GM19238 (cell line): ENCODE measurements around the gene TESMIN.

Experiments
- DNase-seq: peaks from one replicate; pipeline ENCODE4 v3.0.0; 2011; ENCODE audit warnings: low spot score; ENCODE audit not compliant: insufficient read length

The TESMIN gene

GRCh38 chr11:68762481-68762880 lies 11.2 kb upstream of the TESMIN start:
- no peak for DNase-seq

- DNase-seq = no peak
Observed at GRCh38 chr11:68761801-68762200, 10.5 kb upstream of the TESMIN start.

- DNase-seq = no peak
Observed at GRCh38 chr11:68759991-68760390, 8.7 kb upstream of the TESMIN start.

GRCh38 chr11:68757711-68758110 lies 6.4 kb upstream of the TESMIN start:
- DNase-seq = no peak

GRCh38 chr11:68756171-68756766 lies 4.9 kb upstream of the TESMIN start:
- no peak for DNase-seq

- DNase-seq = no peak
Observed at GRCh38 chr11:68753300-68753699, 2.0 kb upstream of the TESMIN start.

- no peak for DNase-seq
Observed at GRCh38 chr11:68751004-68751325, 355 bp downstream of the TESMIN start.

GRCh38 chr11:68750195-68751003 lies 921 bp downstream of the TESMIN start:
- DNase-seq = no peak

- DNase-seq = no peak
Observed at GRCh38 chr11:68749229-68750123, 1.8 kb downstream of the TESMIN start.

- DNase-seq = no peak
Observed at GRCh38 chr11:68748061-68748460, 3.3 kb downstream of the TESMIN start.

- DNase-seq = no peak
Observed at GRCh38 chr11:68743539-68743938, 7.8 kb downstream of the TESMIN start.

GRCh38 chr11:68741463-68741862 lies 9.9 kb downstream of the TESMIN start:
- DNase-seq = no peak

GRCh38 chr11:68735646-68736045 lies 15.7 kb downstream of the TESMIN start:
- no peak for DNase-seq

GRCh38 chr11:68735125-68735524 lies 16.2 kb downstream of the TESMIN start:
- DNase-seq = no peak

- no peak for DNase-seq
Observed at GRCh38 chr11:68734111-68734510, 17.2 kb downstream of the TESMIN start.

GRCh38 chr11:68727783-68728182 lies 23.5 kb downstream of the TESMIN start:
- DNase-seq = no peak

GRCh38 chr11:68724293-68724692 lies 27.0 kb downstream of the TESMIN start:
- DNase-seq = no peak

- DNase-seq = no peak
Observed at GRCh38 chr11:68722143-68722542, 29.2 kb downstream of the TESMIN start.

- no peak for DNase-seq
Observed at GRCh38 chr11:68721075-68721474, 30.2 kb downstream of the TESMIN start.

GRCh38 chr11:68715456-68716122 lies 35.7 kb downstream of the TESMIN start:
- DNase-seq = no peak

- DNase-seq = no peak
Observed at GRCh38 chr11:68714060-68714856, 37.1 kb downstream of the TESMIN start.
